NCI-H146 treated with DMSO at 0.1 percent for 48 hours (cell line): Measurements from ENCODE around the gene KCNA5.

ENCODE experiments used
- DNase-seq: peaks from one replicate; lab custom pipeline; 2025; ENCODE audit not compliant: unreplicated experiment; lab: John Stamatoyannopoulos, UW

Gene KCNA5

GRCh38 chr12:5027046-5027821, 16.4 kb upstream of the KCNA5 start:
- no peak for DNase-seq

- no peak for DNase-seq
Observed at GRCh38 chr12:5030066-5030465, 13.6 kb upstream of the KCNA5 start.

- no peak for DNase-seq
Observed at GRCh38 chr12:5031242-5031641, 12.4 kb upstream of the KCNA5 start.

- no peak for DNase-seq
Observed at GRCh38 chr12:5031958-5032357, 11.7 kb upstream of the KCNA5 start.

- no peak for DNase-seq
Observed at GRCh38 chr12:5032821-5033220, 10.9 kb upstream of the KCNA5 start.

GRCh38 chr12:5033883-5034282, 9.8 kb upstream of the KCNA5 start:
- DNase-seq = no peak

- no peak for DNase-seq
Observed at GRCh38 chr12:5034603-5035002, 9.1 kb upstream of the KCNA5 start.

- no peak for DNase-seq
Observed at GRCh38 chr12:5035618-5036017, 8.1 kb upstream of the KCNA5 start.

GRCh38 chr12:5036031-5036430, 7.6 kb upstream of the KCNA5 start:
- no peak for DNase-seq

- no peak for DNase-seq
Observed at GRCh38 chr12:5037795-5038357, 5.8 kb upstream of the KCNA5 start.

GRCh38 chr12:5038781-5039311, 4.8 kb upstream of the KCNA5 start:
- no peak for DNase-seq

GRCh38 chr12:5039815-5040214, 3.9 kb upstream of the KCNA5 start:
- no peak for DNase-seq

- DNase-seq = no peak
Observed at GRCh38 chr12:5040368-5040767, 3.3 kb upstream of the KCNA5 start.

- DNase-seq = no peak
Observed at GRCh38 chr12:5044420-5045295, 979 bp downstream of the KCNA5 start.

- no peak for DNase-seq
Observed at GRCh38 chr12:5047094-5047493, 3.4 kb downstream of the KCNA5 start.

GRCh38 chr12:5047729-5048128, 4.0 kb downstream of the KCNA5 start:
- DNase-seq = no peak

- no peak for DNase-seq
Observed at GRCh38 chr12:5050542-5050941, 6.9 kb downstream of the KCNA5 start.

- DNase-seq = no peak
Observed at GRCh38 chr12:5051334-5051733, 7.7 kb downstream of the KCNA5 start.

GRCh38 chr12:5051913-5052312, 8.2 kb downstream of the KCNA5 start:
- no peak for DNase-seq

- DNase-seq = no peak
Observed at GRCh38 chr12:5052348-5052747, 8.7 kb downstream of the KCNA5 start.

GRCh38 chr12:5059358-5059757, 15.7 kb downstream of the KCNA5 start:
- no peak for DNase-seq

GRCh38 chr12:5060958-5061357, 17.3 kb downstream of the KCNA5 start:
- no peak for DNase-seq
